SK-N-MC (cell line): ENCODE measurements around the gene SP4.
"Not testable (repeated sequence)": the region's sequence is repeated elsewhere in the genome, so short reads cannot be mapped to it uniquely, and the experiment has no call there.

ENCODE experiments used
- DNase-seq: peaks from one replicate; pipeline ENCODE4 v3.0.0-alpha.2; 2011; ENCODE audit warnings: low read depth, low spot score
- H3K27ac ChIP-seq: fragments of 200-600 bp; sonication (generic); 2 replicates; pipeline ENCODE4 v1.5.1; 2016; ENCODE audit warnings: mixed run types
- H3K36me3 ChIP-seq: fragments of 200-600 bp; sonication (generic); 2 replicates; pipeline ENCODE4 v1.6.1; 2017; ENCODE audit warnings: antibody characterized with exemption, low read length, mixed read lengths; ENCODE audit not compliant: insufficient read depth
- H3K4me3 ChIP-seq: fragments of 200-600 bp; sonication (generic); 2 replicates; pipeline ENCODE4 v1.5.1; 2016
- H3K9ac ChIP-seq: fragments of 200-600 bp; sonication (generic); 2 replicates; pipeline ENCODE4 v1.8.0; 2017; ENCODE audit warnings: mixed run types, mixed read lengths; ENCODE audit not compliant: insufficient read length
- H3K9me3 ChIP-seq: fragments of 200-600 bp; sonication (generic); 2 replicates; pipeline ENCODE4 v1.6.1; 2017; ENCODE audit warnings: low read depth, mild to moderate bottlenecking, antibody characterized with exemption, low read length, moderate library complexity, mixed read lengths
- EZH2 ChIP-seq: fragments of 200-600 bp; sonication (generic); IDR thresholded peaks from one replicate; pipeline ENCODE4 v1.6.1; 2017; ENCODE audit warnings: antibody characterized with exemption
- FOXP2 ChIP-seq: optimal IDR thresholded peaks from 2 replicates; pipeline ENCODE3; 2011; ENCODE audit warnings: mild to moderate bottlenecking, moderate library complexity; ENCODE audit not compliant: insufficient read depth; ENCODE audit errors: extremely low read length, control extremely low read depth
- POLR2AphosphoS5 ChIP-seq: IDR thresholded peaks from 2 replicates; pipeline ENCODE4 v1.6.1; 2012; ENCODE audit warnings: mild to moderate bottlenecking, low read depth, low read length, borderline replicate concordance

SP4 gene

GRCh38 chr7:21526007-21526406, 98.1 kb downstream of the SP4 start:
- H3K27ac ChIP-seq = no peak overlapping the region
- no peaks in the 10 kb centered on the region for H3K9me3 ChIP-seq
- H3K36me3 ChIP-seq = no peaks in the 10 kb centered on the region
- TF ChIP-seq EZH2 (no peak), POLR2AphosphoS5 (no peak), FOXP2 (no peak)
- no peak for DNase-seq
- H3K9ac ChIP-seq = no peak overlapping the region
- no peak overlapping the region for H3K4me3 ChIP-seq

DNA sequence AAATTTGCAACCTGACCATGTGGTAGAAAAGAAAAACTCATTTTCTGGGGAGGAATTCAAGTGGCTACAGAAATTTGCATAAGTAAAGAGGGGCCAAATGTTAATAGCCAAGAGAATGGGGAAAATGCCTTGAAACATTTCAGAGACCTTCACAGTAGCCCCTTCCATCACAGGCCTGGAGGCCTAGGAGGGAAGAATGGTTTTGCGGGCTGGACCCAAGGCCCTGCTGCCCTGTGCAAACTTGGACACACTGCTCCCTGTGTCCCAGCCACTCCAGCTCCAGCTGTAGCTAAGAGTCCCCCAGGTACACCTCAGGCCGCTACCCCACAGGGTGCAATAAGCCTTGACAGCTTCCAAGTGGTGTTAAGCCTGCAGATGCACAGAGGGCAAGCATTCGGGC, 98.6 kb downstream of the SP4 start:
- no peaks in the 10 kb centered on the region for H3K36me3 ChIP-seq
- no peak overlapping the region for H3K27ac ChIP-seq
- H3K4me3 ChIP-seq = no peak overlapping the region
- no peak overlapping the region for H3K9ac ChIP-seq
- H3K9me3 ChIP-seq = no peaks in the 10 kb centered on the region
- no peak for DNase-seq
- TF ChIP-seq FOXP2 = no peak
- no peak for TF ChIP-seq EZH2
- no peak for TF ChIP-seq POLR2AphosphoS5

DNA sequence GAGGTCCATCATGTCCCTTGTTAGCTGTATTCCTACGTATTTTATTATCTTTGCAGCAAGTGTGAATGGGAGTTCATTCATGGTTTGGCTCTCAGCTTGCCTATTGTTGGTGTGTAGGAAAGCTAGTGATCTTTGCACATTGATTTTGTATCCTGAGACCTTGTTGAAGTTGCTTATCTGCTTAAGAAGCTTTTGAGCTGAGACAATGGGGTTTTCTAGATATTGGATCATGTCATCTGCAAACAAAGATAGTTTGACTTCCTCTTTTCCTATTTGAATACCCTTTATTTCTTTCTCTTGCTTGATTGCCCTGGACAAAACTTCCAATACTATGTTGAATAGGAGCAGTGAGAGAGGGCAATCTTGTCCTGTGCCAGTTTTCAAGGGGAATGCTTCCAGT, 104.6 kb downstream of the SP4 start:
- not testable (repeated sequence) for H3K4me3 ChIP-seq, H3K9ac ChIP-seq, DNase-seq, H3K9me3 ChIP-seq, H3K36me3 ChIP-seq, H3K27ac ChIP-seq

DNA sequence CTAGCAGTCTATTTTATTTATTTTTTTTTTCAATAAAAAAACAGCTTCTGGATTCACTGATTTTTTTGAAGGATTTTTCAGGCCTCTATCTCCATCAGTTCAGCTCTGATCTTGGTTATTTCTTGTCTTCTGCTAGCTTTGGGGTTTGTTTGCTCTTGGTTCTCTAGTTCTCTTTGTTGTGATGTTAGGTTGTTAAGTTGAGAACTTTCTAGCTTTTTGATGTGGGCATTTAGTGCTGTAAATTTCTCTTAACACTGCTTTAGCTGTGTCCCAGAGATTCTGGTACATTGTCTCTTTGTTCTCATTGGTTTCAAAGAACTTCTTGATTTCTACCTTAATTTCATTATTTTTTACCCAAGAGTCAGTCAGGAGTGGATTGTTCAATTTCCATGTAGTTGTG, 105.8 kb downstream of the SP4 start:
- H3K4me3 ChIP-seq, H3K9me3 ChIP-seq, DNase-seq, H3K9ac ChIP-seq, H3K27ac ChIP-seq, H3K36me3 ChIP-seq: not testable (repeated sequence)

GRCh38 chr7:21536445-21537118, 108.7 kb downstream of the SP4 start:
- not testable (repeated sequence) for H3K9ac ChIP-seq, H3K36me3 ChIP-seq, H3K27ac ChIP-seq, H3K4me3 ChIP-seq, H3K9me3 ChIP-seq, DNase-seq

GRCh38 chr7:21538936-21539495, 111.1 kb downstream of the SP4 start:
- no peaks in the 10 kb centered on the region for H3K36me3 ChIP-seq
- no peak for DNase-seq
- TF ChIP-seq FOXP2 (no peak), POLR2AphosphoS5 (no peak), EZH2 (no peak)
- no peak overlapping the region for H3K9ac ChIP-seq
- no peak overlapping the region for H3K4me3 ChIP-seq
- H3K9me3 ChIP-seq = no peaks in the 10 kb centered on the region
- no peak overlapping the region for H3K27ac ChIP-seq

DNA sequence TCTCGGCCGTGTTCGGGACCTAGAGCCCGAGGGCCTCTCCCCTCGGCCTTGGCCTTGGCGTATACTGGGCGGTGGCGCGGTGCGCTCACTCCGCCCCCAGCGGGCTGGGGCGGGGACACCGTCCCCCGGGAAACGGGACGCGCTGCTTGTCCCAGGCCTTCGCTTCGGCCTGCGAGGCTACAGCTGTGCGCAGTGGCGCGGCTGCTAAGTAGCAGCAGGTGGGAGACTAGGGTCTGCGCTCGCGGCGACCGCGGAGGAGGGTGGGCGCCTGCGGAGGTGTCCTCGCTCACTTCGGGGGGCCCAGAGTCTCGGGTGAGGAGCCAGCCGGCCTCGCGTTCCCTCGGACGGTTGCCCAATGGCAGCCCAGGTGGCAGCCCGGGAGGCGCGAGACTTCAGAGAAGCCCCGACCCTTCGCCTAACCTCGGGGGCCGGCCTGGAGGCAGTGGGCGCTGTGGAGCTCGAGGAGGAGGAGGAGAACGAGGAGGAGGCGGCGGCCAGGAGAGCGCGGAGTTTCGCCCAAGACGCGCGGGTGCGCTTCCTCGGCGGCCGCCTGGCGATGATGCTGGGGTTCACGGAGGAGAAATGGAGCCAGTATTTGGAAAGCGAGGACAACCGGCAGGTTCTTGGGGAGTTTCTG, 115.1 kb downstream of the SP4 start, which contains the start of gene DNAH11:
DNAH11 (plus strand) TSS at position 149 of the 637 bp plus-strand sequence; CDS start at position 356, 207 bp downstream.
- Histone ChIP-seq H3K9me3 (no peaks in the 10 kb centered on the region), H3K27ac (no peak within 1 kb of the TSS), H3K36me3 (no peaks in the 10 kb centered on the region), H3K9ac (no peak within 1 kb of the TSS), H3K4me3 (no peak within 1 kb of the TSS)
- TF ChIP-seq EZH2 (peak; percentile 92), POLR2AphosphoS5 (no peak), FOXP2 (no peak)
- no peak for DNase-seq

- Histone ChIP-seq H3K36me3 (no peaks in the 10 kb centered on the region), H3K4me3 (no peak overlapping the region), H3K9me3 (no peaks in the 10 kb centered on the region), H3K9ac (no peak overlapping the region), H3K27ac (no peak overlapping the region)
- no peak for TF ChIP-seq POLR2AphosphoS5
- TF ChIP-seq EZH2 = no peak
- no peak for TF ChIP-seq FOXP2
- no peak for DNase-seq
Measured at GRCh38 chr7:21543528-21544302, 115.8 kb downstream of the SP4 start.
